Loucy (cell line): ENCODE results near the gene FAM9C.

Source experiments
- H2AFZ ChIP-seq: fragments of 200-600 bp; sonication (generic); 2 replicates; pipeline ENCODE4 v1.6.0; 2016; ENCODE audit warnings: antibody characterized with exemption, mild to moderate bottlenecking, low read length, moderate library complexity
- H3F3A ChIP-seq: fragments of 200-600 bp; 2 replicates; pipeline ENCODE4 v1.6.0; 2016; ENCODE audit warnings: antibody characterized with exemption, low read depth, mild to moderate bottlenecking
- H3K27me3 ChIP-seq: fragments of 200-600 bp; sonication (generic); 2 replicates; pipeline ENCODE4 v1.6.1; 2014; ENCODE audit warnings: low read length, mild to moderate bottlenecking; ENCODE audit not compliant: insufficient read depth, poor library complexity, severe bottlenecking
- H3K36me3 ChIP-seq: fragments of 200-600 bp; sonication (generic); 2 replicates; pipeline ENCODE4 v1.6.1; 2016; ENCODE audit warnings: low read length; ENCODE audit not compliant: insufficient read depth
- H3K4me1 ChIP-seq: fragments of 200-600 bp; sonication (generic); 2 replicates; pipeline ENCODE4 v1.5.1; 2014; ENCODE audit warnings: low read length, mild to moderate bottlenecking; ENCODE audit not compliant: insufficient read depth, poor library complexity, severe bottlenecking
- H3K4me2 ChIP-seq: fragments of 200-600 bp; sonication (generic); 2 replicates; pipeline ENCODE4 v1.6.0; 2014; ENCODE audit warnings: antibody characterized with exemption, low read length, low read depth, mild to moderate bottlenecking; ENCODE audit not compliant: poor library complexity, severe bottlenecking
- H3K4me3 ChIP-seq: fragments of 200-600 bp; sonication (generic); 2 replicates; pipeline ENCODE4 v1.5.1; 2014; ENCODE audit warnings: low read length, mild to moderate bottlenecking, mixed read lengths; ENCODE audit not compliant: poor library complexity, severe bottlenecking
- H3K79me2 ChIP-seq: fragments of 200-600 bp; sonication (generic); 2 replicates; pipeline ENCODE4 v1.6.1; 2014; ENCODE audit warnings: low read length; ENCODE audit not compliant: insufficient read depth
- H3K9ac ChIP-seq: fragments of 200-600 bp; sonication (generic); 2 replicates; pipeline ENCODE4 v1.6.0; 2014; ENCODE audit warnings: mild to moderate bottlenecking, low read depth, low read length, moderate library complexity; ENCODE audit not compliant: poor library complexity, severe bottlenecking
- H3K9me2 ChIP-seq: fragments of 200-600 bp; sonication (generic); replicated peaks from 2 replicates; pipeline ENCODE4 v1.6.1; 2016; ENCODE audit warnings: low read depth, low read length, mixed read lengths
- H3K9me3 ChIP-seq: fragments of 200-600 bp; sonication (generic); 2 replicates; pipeline ENCODE4 v1.6.1; 2014; ENCODE audit warnings: mild to moderate bottlenecking, antibody characterized with exemption, low read length, low read depth; ENCODE audit not compliant: insufficient read depth
- H4K20me1 ChIP-seq: fragments of 200-600 bp; sonication (generic); 2 replicates; pipeline ENCODE4 v1.6.0; 2014; ENCODE audit warnings: antibody characterized with exemption, low read length, mild to moderate bottlenecking; ENCODE audit not compliant: insufficient read depth, poor library complexity, severe bottlenecking
- CTCF ChIP-seq: fragments of 200-600 bp; sonication (generic); conservative IDR thresholded peaks from 2 replicates; pipeline ENCODE4 v1.5.1; 2014; ENCODE audit warnings: mild to moderate bottlenecking, antibody characterized with exemption, low read length
- EZH2phosphoT487 ChIP-seq: fragments of 200-600 bp; IDR thresholded peaks from 2 replicates; pipeline ENCODE4 v1.6.1; 2018; ENCODE audit warnings: antibody characterized with exemption, mild to moderate bottlenecking, moderate library complexity, borderline replicate concordance

FAM9C gene

GRCh38 chrX:13051529-13052172 is 7.2 kb upstream of the FAM9C start:
- no peak for TF ChIP-seq EZH2phosphoT487
- no peak for TF ChIP-seq CTCF
- Histone ChIP-seq H3K9me3 (no peaks in the 10 kb centered on the region), H3K27me3 (no peaks in the 10 kb centered on the region), H3K9me2 (no peaks in the 10 kb centered on the region), H2AFZ (no peak overlapping the region), H3K9ac (no peak overlapping the region), H3K4me3 (no peak overlapping the region), H3K4me2 (no peak overlapping the region), H4K20me1 (no peaks in the 10 kb centered on the region), H3F3A (no peaks in the 10 kb centered on the region), H3K36me3 (no peaks in the 10 kb centered on the region), H3K79me2 (no peaks in the 10 kb centered on the region), H3K4me1 (no peaks in the 10 kb centered on the region)

- Histone ChIP-seq H4K20me1 (no peaks in the 10 kb centered on the region), H2AFZ (no peak overlapping the region), H3K4me1 (no peaks in the 10 kb centered on the region), H3K79me2 (no peaks in the 10 kb centered on the region), H3F3A (no peaks in the 10 kb centered on the region), H3K36me3 (no peaks in the 10 kb centered on the region), H3K9me2 (no peaks in the 10 kb centered on the region), H3K27me3 (no peaks in the 10 kb centered on the region), H3K4me3 (no peak overlapping the region), H3K9me3 (no peaks in the 10 kb centered on the region), H3K4me2 (no peak overlapping the region), H3K9ac (no peak overlapping the region)
- TF ChIP-seq CTCF, result no peak
- no peak for TF ChIP-seq EZH2phosphoT487
Observed at GRCh38 chrX:13051167-13051528, 6.7 kb upstream of the FAM9C start.

GRCh38 chrX:13050151-13050550 is 5.7 kb upstream of the FAM9C start:
- TF ChIP-seq CTCF, result no peak
- no peak for TF ChIP-seq EZH2phosphoT487
- Histone ChIP-seq H3K4me3 (no peak overlapping the region), H3K9me3 (no peaks in the 10 kb centered on the region), H3K9ac (no peak overlapping the region), H3K79me2 (no peaks in the 10 kb centered on the region), H3K4me2 (no peak overlapping the region), H3F3A (no peaks in the 10 kb centered on the region), H4K20me1 (no peaks in the 10 kb centered on the region), H3K4me1 (no peaks in the 10 kb centered on the region), H3K27me3 (no peaks in the 10 kb centered on the region), H3K9me2 (no peaks in the 10 kb centered on the region), H2AFZ (no peak overlapping the region), H3K36me3 (no peaks in the 10 kb centered on the region)
